Esophagus muscularis mucosa (tissue), 4 donors: ENCODE measurements around the gene TSPO.
"Not testable (repeated sequence)": the region's sequence is repeated elsewhere in the genome, so short reads cannot be mapped to it uniquely, and the experiment has no call there.

Source experiments
- CTCF ChIP-seq, 3 experiments: fragments of 200-600 bp in 2 of 3; fragments of 450-650 bp in 1 of 3; sonication (generic) in 2 of 3; IDR thresholded peaks; one replicate each; pipeline ENCODE4 v1.5.1; 2017 to 2019; ENCODE audit warnings: antibody characterized with exemption in 3 of 3, mild to moderate bottlenecking in 2 of 3, moderate library complexity in 1 of 3
- EP300 ChIP-seq: sonication (generic); formaldehyde crosslinking; IDR thresholded peaks from one replicate; pipeline ENCODE4 v1.6.1; 2017; ENCODE audit warnings: antibody characterized with exemption
- POLR2A ChIP-seq: fragments of 450-650 bp; IDR thresholded peaks from one replicate; pipeline ENCODE4 v1.6.1; 2017; ENCODE audit warnings: antibody characterized with exemption, moderate library complexity, mild to moderate bottlenecking, low read depth
- POLR2AphosphoS5 ChIP-seq, 2 donors: sonication (generic); formaldehyde crosslinking; IDR thresholded peaks; one replicate each; pipeline ENCODE4 v1.6.1; 2017; ENCODE audit warnings: antibody characterized with exemption in 2 of 2

- not testable (repeated sequence) for TF ChIP-seq CTCF (IDR thresholded peaks at IDR 0.05); POLR2A; EP300; POLR2AphosphoS5 (IDR thresholded peaks at IDR 0.05)
These were observed 46.4 kb upstream of the TSPO start for GRCh38 chr22:43104950-43105349.
